ENCODE measurements around the gene VSIG4.

The VSIG4 gene

DNA sequence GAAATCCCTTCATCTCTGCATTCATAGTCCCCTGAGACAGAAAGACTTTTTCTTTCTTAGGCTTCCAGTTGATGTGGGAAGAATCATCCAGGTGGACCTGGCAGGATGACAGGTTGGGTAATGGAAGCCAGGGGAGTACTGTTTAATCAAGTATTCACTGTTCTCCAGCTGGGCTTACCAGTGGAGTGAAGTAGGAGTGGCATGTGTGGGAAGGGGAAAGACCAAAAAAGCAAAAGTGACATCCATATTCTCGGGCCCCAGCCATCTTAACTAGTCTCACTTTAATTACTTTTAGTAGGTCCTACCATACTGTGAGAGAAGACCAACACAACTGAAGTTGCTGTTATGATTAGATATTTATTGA, 18.5 kb downstream of the VSIG4 start:
- DNase-seq (ENCODE audit: low read depth): no peak
- in situ Hi-C loops (cut with HindIII; ENCODE audit: low sequenced_read_pairs): no loop called here
- H3K4me3 ChIP-seq (ENCODE audit: low read depth, low read length): no peak overlapping the region
- TF ChIP-seq, protein P1, sequence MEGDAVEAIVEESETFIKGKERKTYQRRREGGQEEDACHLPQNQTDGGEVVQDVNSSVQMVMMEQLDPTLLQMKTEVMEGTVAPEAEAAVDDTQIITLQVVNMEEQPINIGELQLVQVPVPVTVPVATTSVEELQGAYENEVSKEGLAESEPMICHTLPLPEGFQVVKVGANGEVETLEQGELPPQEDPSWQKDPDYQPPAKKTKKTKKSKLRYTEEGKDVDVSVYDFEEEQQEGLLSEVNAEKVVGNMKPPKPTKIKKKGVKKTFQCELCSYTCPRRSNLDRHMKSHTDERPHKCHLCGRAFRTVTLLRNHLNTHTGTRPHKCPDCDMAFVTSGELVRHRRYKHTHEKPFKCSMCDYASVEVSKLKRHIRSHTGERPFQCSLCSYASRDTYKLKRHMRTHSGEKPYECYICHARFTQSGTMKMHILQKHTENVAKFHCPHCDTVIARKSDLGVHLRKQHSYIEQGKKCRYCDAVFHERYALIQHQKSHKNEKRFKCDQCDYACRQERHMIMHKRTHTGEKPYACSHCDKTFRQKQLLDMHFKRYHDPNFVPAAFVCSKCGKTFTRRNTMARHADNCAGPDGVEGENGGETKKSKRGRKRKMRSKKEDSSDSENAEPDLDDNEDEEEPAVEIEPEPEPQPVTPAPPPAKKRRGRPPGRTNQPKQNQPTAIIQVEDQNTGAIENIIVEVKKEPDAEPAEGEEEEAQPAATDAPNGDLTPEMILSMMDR (IDR thresholded peaks at IDR 0.05; ENCODE audit: low read depth, low read length, missing control alignments): no peak

DNA sequence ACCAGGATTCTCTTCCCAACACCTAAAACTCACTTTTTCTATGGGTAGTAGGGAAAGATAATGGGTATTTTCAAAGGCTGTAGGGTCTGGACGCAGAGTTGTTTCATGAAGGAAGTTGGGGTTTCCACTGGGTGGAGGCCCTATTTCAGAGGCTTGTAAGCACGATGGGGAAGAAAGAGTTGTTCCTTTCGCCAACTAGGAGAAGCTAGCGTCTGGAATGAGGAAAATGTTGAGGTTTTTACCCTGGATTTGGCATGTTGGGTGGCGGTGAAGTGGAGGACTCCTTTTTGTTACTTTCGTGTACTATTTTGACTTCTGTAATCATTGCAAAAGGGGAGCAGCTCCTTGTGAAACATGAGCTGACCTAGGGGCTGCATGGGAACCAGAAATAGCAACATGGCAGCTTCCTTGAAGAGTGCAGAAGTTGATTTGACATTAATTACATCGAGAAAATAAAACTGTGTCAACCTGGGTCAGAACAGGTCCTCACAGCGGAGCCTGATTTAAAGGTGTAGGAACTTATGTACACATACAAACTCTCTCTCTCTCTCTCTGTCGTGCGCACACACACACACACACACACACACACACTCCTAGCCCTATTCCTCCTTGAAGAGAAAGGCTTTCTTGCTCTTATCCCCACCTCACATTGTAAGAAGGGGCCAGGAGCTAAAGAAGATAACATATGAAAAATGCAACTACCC, 19.1 kb downstream of the VSIG4 start:
- H3K4me3 ChIP-seq (ENCODE audit: low read depth, low read length): no peak overlapping the region
- in situ Hi-C loops (cut with HindIII; ENCODE audit: low sequenced_read_pairs): no loop called here
- no peak for DNase-seq (ENCODE audit: low read depth)
- TF ChIP-seq, protein P1 (IDR thresholded peaks at IDR 0.05; ENCODE audit: low read depth, low read length, missing control alignments): no peak

DNA sequence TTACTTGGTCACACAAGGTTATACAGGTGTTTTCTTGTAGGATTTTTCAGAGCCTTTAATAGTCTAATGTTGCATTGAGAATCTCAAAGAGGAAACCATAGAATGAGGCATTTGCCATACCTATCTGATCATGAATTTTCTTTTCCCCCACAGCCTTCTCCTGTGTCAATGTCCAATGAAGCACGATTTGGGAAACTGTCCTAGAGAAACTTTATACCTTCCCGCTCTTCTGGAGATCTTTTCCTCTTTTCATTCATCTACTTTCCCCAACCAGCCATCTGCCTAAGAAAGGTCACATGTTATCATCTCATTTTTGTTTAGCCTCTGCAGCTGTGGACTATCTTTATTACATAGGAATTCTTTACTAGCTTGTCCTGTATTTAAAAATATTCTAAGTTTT, 19.9 kb downstream of the VSIG4 start:
- no peak for DNase-seq (ENCODE audit: low read depth)
- in situ Hi-C loops (cut with HindIII; ENCODE audit: low sequenced_read_pairs): no loop called here
- no peak overlapping the region for H3K4me3 ChIP-seq (ENCODE audit: low read depth, low read length)
- TF ChIP-seq, protein P1 (IDR thresholded peaks at IDR 0.05; ENCODE audit: low read depth, low read length, missing control alignments): no peak

GRCh38 chrX:66019310-66019652, 20.6 kb downstream of the VSIG4 start:
- no peak for DNase-seq (ENCODE audit: low read depth)
- TF ChIP-seq, protein P1 (IDR thresholded peaks at IDR 0.05; ENCODE audit: low read depth, low read length, missing control alignments): no peak
- no peak overlapping the region for H3K4me3 ChIP-seq (ENCODE audit: low read depth, low read length)
- in situ Hi-C loops (cut with HindIII; ENCODE audit: low sequenced_read_pairs): no loop called here

DNA sequence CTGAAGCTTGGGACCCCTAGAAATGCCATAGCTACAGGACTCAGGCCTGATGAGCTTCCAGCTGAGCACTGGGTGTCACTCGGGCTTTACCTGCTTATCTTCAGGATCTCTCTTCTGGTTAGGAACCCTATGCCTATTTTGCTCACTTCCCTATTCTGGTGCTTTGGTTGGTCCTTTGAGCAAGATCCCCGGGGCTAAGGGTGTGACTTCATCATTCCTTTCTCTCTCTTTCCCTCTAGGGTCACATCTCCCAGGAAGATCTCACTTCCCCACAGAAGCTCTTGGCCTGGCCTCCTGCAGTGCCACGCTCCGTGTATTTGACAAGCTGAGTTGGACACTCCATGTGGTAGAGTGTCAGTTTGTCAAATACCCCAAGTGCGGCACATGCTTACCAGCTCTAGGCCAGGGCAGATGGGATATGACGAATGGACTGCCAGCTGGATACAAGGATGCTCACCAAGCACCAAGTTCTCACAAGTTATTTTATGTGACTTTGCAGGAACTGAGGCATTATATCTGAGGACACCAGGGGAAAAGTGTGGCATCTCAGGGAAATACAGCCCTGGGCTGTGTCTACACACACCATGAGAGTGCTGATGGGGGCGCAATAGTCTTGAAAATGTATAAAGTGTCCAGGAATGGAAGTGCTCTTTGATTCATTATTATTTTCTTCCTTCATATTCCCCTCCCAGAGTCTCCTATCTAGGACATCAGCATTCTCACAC, 21.1 kb downstream of the VSIG4 start:
- H3K4me3 ChIP-seq (ENCODE audit: low read depth, low read length): no peak overlapping the region
- in situ Hi-C loops (cut with HindIII; ENCODE audit: low sequenced_read_pairs): no loop called here
- TF ChIP-seq, protein P1 (IDR thresholded peaks at IDR 0.05; ENCODE audit: low read depth, low read length, missing control alignments): no peak
- no peak for DNase-seq (ENCODE audit: low read depth)

GRCh38 chrX:66017659-66018170, 22.2 kb downstream of the VSIG4 start:
- in situ Hi-C loops (cut with HindIII; ENCODE audit: low sequenced_read_pairs): no loop called here
- TF ChIP-seq, protein P1 (IDR thresholded peaks at IDR 0.05; ENCODE audit: low read depth, low read length, missing control alignments): no peak
- H3K4me3 ChIP-seq (ENCODE audit: low read depth, low read length): no peak overlapping the region
- no peak for DNase-seq (ENCODE audit: low read depth)
